WTC11 (cell line): ENCODE data around the gene UAP1. TPM values are rescaled to one million over a fixed set of nuclear protein-coding genes. Genes with fewer than 3 reads are reported as not detected.

ENCODE experiments used
- ATAC-seq: fragments of 200-7000 bp; cut with Tn5 transposase; 2 replicates; pipeline ENCODE4 v1.10.0; 2021; ENCODE audit warnings: mild to moderate bottlenecking, moderate library complexity
- CTCF ChIA-PET: fragments of 300-600 bp; sonication (Branson Sonifier 250); formaldehyde crosslinking; loops from one replicate; lab custom pipeline; 2021; ENCODE audit warnings: antibody characterized with exemption; lab: Charles Lee
- POLR2A ChIA-PET: fragments of 350-600 bp; sonication (Branson Sonifier 250); formaldehyde crosslinking; loops from one replicate; lab custom pipeline; 2021; ENCODE audit warnings: antibody characterized with exemption; lab: Charles Lee
- DNase-seq: peaks from one replicate; pipeline ENCODE4 v3.0.0; 2021; ENCODE audit warnings: low spot score
- H3K27ac Mint-ChIP-seq: 2 replicates; pipeline ENCODE4 v1.8.0; 2021; ENCODE audit warnings: mixed read lengths
- H3K27me3 Mint-ChIP-seq: 2 replicates; pipeline ENCODE4 v1.8.0; 2021; ENCODE audit warnings: low read depth, mild to moderate bottlenecking, moderate library complexity, mixed read lengths
- H3K36me3 Mint-ChIP-seq: 2 replicates; pipeline ENCODE4 v1.8.0; 2021; ENCODE audit warnings: mixed read lengths
- H3K4me1 Mint-ChIP-seq: 2 replicates; pipeline ENCODE4 v1.8.0; 2022; ENCODE audit warnings: mixed read lengths
- H3K4me3 Mint-ChIP-seq: 2 replicates; pipeline ENCODE4 v1.8.0; 2021; ENCODE audit warnings: mild to moderate bottlenecking, moderate library complexity, mixed read lengths
- H3K9me3 Mint-ChIP-seq: 2 replicates; pipeline ENCODE4 v1.8.0; 2021; ENCODE audit warnings: mixed read lengths
- ATF6 ChIP-seq: sonication (generic); formaldehyde crosslinking; IDR thresholded peaks from 2 replicates; pipeline ENCODE4 v1.8.1; 2023; ENCODE audit warnings: mild to moderate bottlenecking, missing genetic modification reagents
- E2F4 ChIP-seq: sonication (generic); formaldehyde crosslinking; IDR thresholded peaks from 2 replicates; pipeline ENCODE4 v1.8.1; 2022; ENCODE audit warnings: low read depth, mild to moderate bottlenecking, moderate library complexity, missing genetic modification reagents, borderline replicate concordance
- FOXK1 ChIP-seq: sonication (generic); formaldehyde crosslinking; IDR thresholded peaks from 2 replicates; pipeline ENCODE4 v1.8.0; 2022; ENCODE audit warnings: mild to moderate bottlenecking, moderate library complexity, missing genetic modification reagents
- HMGA2 ChIP-seq: fragments of 250-450 bp; sonication (Bioruptor Pico); IDR thresholded peaks from 2 replicates; pipeline ENCODE4 v1.4.0; 2021; ENCODE audit warnings: mild to moderate bottlenecking, moderate library complexity
- JUN ChIP-seq: sonication (generic); formaldehyde crosslinking; IDR thresholded peaks from 2 replicates; pipeline ENCODE4 v1.8.0; 2023; ENCODE audit warnings: mild to moderate bottlenecking, missing genetic modification reagents
- MLX ChIP-seq: sonication (generic); formaldehyde crosslinking; IDR thresholded peaks from 2 replicates; pipeline ENCODE4 v1.8.1; 2023; ENCODE audit warnings: mild to moderate bottlenecking, missing genetic modification reagents, moderate library complexity
- NFE2L1 ChIP-seq: sonication (generic); formaldehyde crosslinking; IDR thresholded peaks from 2 replicates; pipeline ENCODE4 v1.8.1; 2023; ENCODE audit warnings: missing genetic modification reagents
- RELA ChIP-seq: sonication (generic); formaldehyde crosslinking; IDR thresholded peaks from 2 replicates; pipeline ENCODE4 v1.8.1; 2022; ENCODE audit warnings: missing genetic modification reagents, mild to moderate bottlenecking, borderline replicate concordance
- RORB ChIP-seq: fragments of 250-450 bp; sonication (Bioruptor Pico); IDR thresholded peaks from 2 replicates; pipeline ENCODE4 v1.9.0; 2021; ENCODE audit warnings: mild to moderate bottlenecking
- TEAD4 ChIP-seq: sonication (generic); formaldehyde crosslinking; IDR thresholded peaks from 2 replicates; pipeline ENCODE4 v1.8.0; 2022; ENCODE audit warnings: mild to moderate bottlenecking, missing genetic modification reagents
- ZNF138 ChIP-seq: sonication (generic); formaldehyde crosslinking; conservative IDR thresholded peaks from 2 replicates; pipeline ENCODE4 v1.8.1; 2022; ENCODE audit warnings: mild to moderate bottlenecking, moderate library complexity, missing genetic modification reagents
- ZNF317 ChIP-seq: sonication (generic); formaldehyde crosslinking; IDR thresholded peaks from 2 replicates; pipeline ENCODE4 v1.8.1; 2023; ENCODE audit warnings: low read depth, mild to moderate bottlenecking, moderate library complexity, missing genetic modification reagents, borderline replicate concordance
- ZNF396 ChIP-seq: fragments of 250-450 bp; sonication (Bioruptor Pico); IDR thresholded peaks from 2 replicates; pipeline ENCODE4 v1.8.0; 2021; ENCODE audit warnings: mild to moderate bottlenecking, moderate library complexity, borderline replicate concordance
- ZNF423 ChIP-seq: fragments of 250-450 bp; sonication (Bioruptor Pico); IDR thresholded peaks from 2 replicates; pipeline ENCODE4 v2.1.2; 2022; ENCODE audit warnings: mild to moderate bottlenecking, moderate library complexity
- total RNA-seq: library from RNA; stranded (reverse); gene quantifications from 3 replicates; pipeline ENCODE4 v1.2.3, GENCODE V29; 2021
- TF ChIP-seq, protein P1 (sequence below): sonication (generic); formaldehyde crosslinking; IDR thresholded peaks from 2 replicates; pipeline ENCODE4 v1.8.0; 2022; ENCODE audit warnings: missing genetic modification reagents
- TF ChIP-seq, protein P2 (sequence below): sonication (generic); formaldehyde crosslinking; IDR thresholded peaks from 2 replicates; pipeline ENCODE4 v1.8.0; 2022; ENCODE audit warnings: mild to moderate bottlenecking, missing genetic modification reagents

UAP1 gene
- total RNA-seq, 1 experiment from 2014 or later = 31.1 TPM

DNA sequence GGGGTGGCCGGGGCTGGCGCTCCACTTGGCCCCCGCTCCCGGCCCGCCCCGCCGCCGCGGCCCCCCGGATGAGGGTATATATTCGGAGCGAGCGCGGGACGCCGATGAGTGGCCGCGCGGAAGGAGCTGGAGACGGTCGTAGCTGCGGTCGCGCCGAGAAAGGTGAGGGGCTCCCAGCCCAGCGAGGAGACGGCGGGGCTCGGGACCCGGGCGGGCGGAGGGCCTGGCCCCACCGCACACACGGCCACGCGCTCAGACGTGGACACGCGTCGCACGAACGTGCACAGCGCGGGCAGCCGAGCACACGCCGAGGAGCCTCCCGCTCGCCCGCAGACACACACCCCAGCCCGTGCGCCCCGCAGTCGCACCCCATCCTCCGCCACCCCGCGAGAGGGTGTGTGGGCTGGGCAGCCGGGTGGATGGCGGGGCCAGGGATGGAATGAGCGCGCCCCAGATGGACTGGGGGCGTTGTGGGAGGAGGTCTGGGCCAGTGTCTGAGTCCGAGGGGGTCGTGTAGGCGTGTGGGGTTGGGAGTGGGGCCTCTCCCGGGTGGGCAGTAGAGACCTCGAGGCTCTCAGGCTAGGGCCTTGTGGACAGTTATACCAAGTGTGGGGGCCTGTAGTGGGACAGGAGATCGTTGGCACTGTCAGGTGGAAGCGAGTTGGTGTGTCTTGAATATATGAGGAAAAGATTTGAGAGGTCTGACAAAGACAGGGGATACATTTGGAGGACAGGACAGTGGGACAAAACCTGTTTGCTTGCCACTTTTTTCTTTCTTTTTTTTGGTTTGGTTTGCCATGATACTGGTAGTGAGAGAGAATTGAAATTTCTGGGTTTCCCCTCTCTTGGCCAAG lies at the start of gene UAP1 (continued):
- TF ChIP-seq, protein P1, sequence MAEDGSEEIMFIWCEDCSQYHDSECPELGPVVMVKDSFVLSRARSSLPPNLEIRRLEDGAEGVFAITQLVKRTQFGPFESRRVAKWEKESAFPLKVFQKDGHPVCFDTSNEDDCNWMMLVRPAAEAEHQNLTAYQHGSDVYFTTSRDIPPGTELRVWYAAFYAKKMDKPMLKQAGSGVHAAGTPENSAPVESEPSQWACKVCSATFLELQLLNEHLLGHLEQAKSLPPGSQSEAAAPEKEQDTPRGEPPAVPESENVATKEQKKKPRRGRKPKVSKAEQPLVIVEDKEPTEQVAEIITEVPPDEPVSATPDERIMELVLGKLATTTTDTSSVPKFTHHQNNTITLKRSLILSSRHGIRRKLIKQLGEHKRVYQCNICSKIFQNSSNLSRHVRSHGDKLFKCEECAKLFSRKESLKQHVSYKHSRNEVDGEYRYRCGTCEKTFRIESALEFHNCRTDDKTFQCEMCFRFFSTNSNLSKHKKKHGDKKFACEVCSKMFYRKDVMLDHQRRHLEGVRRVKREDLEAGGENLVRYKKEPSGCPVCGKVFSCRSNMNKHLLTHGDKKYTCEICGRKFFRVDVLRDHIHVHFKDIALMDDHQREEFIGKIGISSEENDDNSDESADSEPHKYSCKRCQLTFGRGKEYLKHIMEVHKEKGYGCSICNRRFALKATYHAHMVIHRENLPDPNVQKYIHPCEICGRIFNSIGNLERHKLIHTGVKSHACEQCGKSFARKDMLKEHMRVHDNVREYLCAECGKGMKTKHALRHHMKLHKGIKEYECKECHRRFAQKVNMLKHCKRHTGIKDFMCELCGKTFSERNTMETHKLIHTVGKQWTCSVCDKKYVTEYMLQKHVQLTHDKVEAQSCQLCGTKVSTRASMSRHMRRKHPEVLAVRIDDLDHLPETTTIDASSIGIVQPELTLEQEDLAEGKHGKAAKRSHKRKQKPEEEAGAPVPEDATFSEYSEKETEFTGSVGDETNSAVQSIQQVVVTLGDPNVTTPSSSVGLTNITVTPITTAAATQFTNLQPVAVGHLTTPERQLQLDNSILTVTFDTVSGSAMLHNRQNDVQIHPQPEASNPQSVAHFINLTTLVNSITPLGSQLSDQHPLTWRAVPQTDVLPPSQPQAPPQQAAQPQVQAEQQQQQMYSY (CRISPR knock-in tag) = no peak
- TF ChIP-seq RORB (CRISPR knock-in tag) = no peak
- no peak for TF ChIP-seq ATF6
- no peak for TF ChIP-seq ZNF396
- TF ChIP-seq E2F4 (CRISPR knock-in tag) = no peak
- TF ChIP-seq JUN (CRISPR knock-in tag) = peak; percentile 12; the same call in 1 of the 2 replicates
- peak; percentile 60; the same call in 1 of the 2 replicates for TF ChIP-seq MLX
- peak; percentile 56; the same call in 1 of the 2 replicates for TF ChIP-seq NFE2L1 (CRISPR knock-in tag)
- TF ChIP-seq, protein P2, sequence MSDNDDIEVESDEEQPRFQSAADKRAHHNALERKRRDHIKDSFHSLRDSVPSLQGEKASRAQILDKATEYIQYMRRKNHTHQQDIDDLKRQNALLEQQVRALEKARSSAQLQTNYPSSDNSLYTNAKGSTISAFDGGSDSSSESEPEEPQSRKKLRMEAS = peak; percentile 39; the same call in 1 of the 2 replicates
- TF ChIP-seq TEAD4 (CRISPR knock-in tag) = no peak
- TF ChIP-seq HMGA2 = no peak
- TF ChIP-seq, all 79 proteins: peak for 14

DNA sequence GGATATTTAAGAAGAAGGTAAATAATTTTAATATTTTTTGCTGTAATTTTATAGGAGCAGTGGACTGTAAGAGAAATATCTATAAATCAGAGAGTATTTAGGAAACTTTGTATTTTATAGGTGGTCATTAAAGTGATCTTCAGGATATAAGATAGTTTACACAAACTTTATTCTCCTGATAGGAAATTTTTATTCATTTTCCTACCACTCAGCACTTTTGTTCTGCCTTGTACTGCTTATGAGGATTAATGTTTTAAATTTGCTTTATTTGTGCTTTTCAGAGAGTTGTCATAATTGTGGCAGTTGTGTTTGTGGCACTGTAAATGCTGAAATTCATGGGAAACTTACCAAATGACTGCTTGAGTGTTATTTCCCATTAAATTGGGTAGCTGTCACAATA lies 34.2 kb upstream of the UAP1 start:
- no peaks in the 10 kb centered on the region for H3K27me3 Mint-ChIP-seq
- H3K27ac Mint-ChIP-seq = no peak overlapping the region
- DNase-seq (no peak), ATAC-seq (no peak)
- H3K9me3 Mint-ChIP-seq = no peaks in the 10 kb centered on the region
- peaks cover 25% of the 10 kb centered on the region for H3K36me3 Mint-ChIP-seq
- ChIA-PET POLR2A (no interaction called here), CTCF (interaction anchor here (0.6 kb wide), 1 partner anchor 87 kb away, joined by 5 read pairs; no protein-coding TSS in a partner anchor)
- H3K4me1 Mint-ChIP-seq = peaks cover 16% of the 10 kb centered on the region
- no peak overlapping the region for H3K4me3 Mint-ChIP-seq
- TF ChIP-seq ZNF317 (CRISPR knock-in tag) (no peak), JUN (CRISPR knock-in tag) (no peak), FOXK1 (CRISPR knock-in tag) (no peak), ZNF138 (CRISPR knock-in tag) (no peak), RELA (CRISPR knock-in tag) (no peak), ZNF423 (CRISPR knock-in tag) (no peak)
